Measurements from ENCODE around the gene RMC1.

Gene RMC1

DNA sequence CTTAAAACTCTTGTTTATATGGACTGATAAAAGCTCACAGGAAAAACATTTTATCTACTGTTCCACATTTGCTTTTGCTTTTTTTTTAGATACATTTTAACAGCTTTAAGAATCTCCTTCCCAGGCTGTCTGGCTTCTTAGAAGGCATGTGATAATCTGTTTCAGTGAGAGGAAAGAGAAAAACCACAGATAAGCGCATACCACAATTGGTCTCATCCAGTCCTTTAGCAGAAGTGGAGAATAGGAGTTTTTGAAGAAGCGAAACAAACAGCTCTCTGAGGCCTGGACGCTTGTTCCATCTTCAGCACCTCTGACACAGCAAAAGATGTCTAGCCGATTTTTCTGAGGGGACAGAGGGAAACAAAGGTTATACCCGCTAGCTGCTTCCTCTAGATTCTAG, 37.6 kb downstream of the RMC1 start:
- no peak overlapping the region for H4K8ac ChIP-seq (ENCODE audit: low read depth, low read length)
- H4K91ac ChIP-seq (ENCODE audit: low read depth, low read length) = no peak overlapping the region
- H4K12ac ChIP-seq (ENCODE audit: low read depth, low read length) = no peak overlapping the region
- no peak overlapping the region for H2AFZ ChIP-seq (ENCODE audit: insufficient read depth, low read length, poor library complexity)
- H3K79me2 ChIP-seq (ENCODE audit: control insufficient read depth, insufficient read depth, low read length, poor library complexity) = no peaks in the 10 kb centered on the region
- no peak overlapping the region for H3K18ac ChIP-seq (ENCODE audit: low read length)
- DNase-seq = peak; percentile 37 to 70
- no CpG with 5 or more reads among the region's 5 CpGs for WGBS (ENCODE audit: extremely low coverage, insufficient coverage, insufficient read length)
- H3K4ac ChIP-seq (ENCODE audit: low read depth, low read length) = no peak overlapping the region
- H3K79me1 ChIP-seq (ENCODE audit: low read length) = peaks cover 2% of the 10 kb centered on the region
- no peak overlapping the region for H3K4me2 ChIP-seq (ENCODE audit: low read length)
- H3K36me3 ChIP-seq (ENCODE audit: control insufficient read depth in 1 of 2, insufficient read depth in 2 of 2, low read length in 2 of 2) = peaks cover 43 to 63% of the 10 kb centered on the region in 2 experiments
- H2AK5ac ChIP-seq (ENCODE audit: low read length) = no peak overlapping the region
- no peaks in the 10 kb centered on the region for H3K27me3 ChIP-seq (ENCODE audit: insufficient read depth, low read length)
- no peak overlapping the region for H2BK5ac ChIP-seq (ENCODE audit: low read depth, low read length, poor library complexity)
- no peak overlapping the region for H2BK120ac ChIP-seq (ENCODE audit: insufficient read depth, low read length, poor library complexity)
- H3K23ac ChIP-seq (ENCODE audit: low read length) = no peak overlapping the region
- H3K4me3 ChIP-seq (ENCODE audit: low read depth, low read length) = no peak overlapping the region
- H2BK12ac ChIP-seq (ENCODE audit: low read length) = no peak overlapping the region
- peak overlapping the region; percentile 40 for H3K27ac ChIP-seq (ENCODE audit: low read depth, low read length)
- H3K9ac ChIP-seq (ENCODE audit: low read length) = no peak overlapping the region
- no peaks in the 10 kb centered on the region for H3K9me3 ChIP-seq (ENCODE audit: insufficient read depth, low read depth, low read length)
- H3K14ac ChIP-seq (ENCODE audit: low read length) = no peak overlapping the region
- H3K4me1 ChIP-seq (ENCODE audit: control insufficient read depth in 1 of 2, insufficient read depth in 2 of 2, low read length in 2 of 2) = peaks cover 15 to 27% of the 10 kb centered on the region in 2 experiments

DNA sequence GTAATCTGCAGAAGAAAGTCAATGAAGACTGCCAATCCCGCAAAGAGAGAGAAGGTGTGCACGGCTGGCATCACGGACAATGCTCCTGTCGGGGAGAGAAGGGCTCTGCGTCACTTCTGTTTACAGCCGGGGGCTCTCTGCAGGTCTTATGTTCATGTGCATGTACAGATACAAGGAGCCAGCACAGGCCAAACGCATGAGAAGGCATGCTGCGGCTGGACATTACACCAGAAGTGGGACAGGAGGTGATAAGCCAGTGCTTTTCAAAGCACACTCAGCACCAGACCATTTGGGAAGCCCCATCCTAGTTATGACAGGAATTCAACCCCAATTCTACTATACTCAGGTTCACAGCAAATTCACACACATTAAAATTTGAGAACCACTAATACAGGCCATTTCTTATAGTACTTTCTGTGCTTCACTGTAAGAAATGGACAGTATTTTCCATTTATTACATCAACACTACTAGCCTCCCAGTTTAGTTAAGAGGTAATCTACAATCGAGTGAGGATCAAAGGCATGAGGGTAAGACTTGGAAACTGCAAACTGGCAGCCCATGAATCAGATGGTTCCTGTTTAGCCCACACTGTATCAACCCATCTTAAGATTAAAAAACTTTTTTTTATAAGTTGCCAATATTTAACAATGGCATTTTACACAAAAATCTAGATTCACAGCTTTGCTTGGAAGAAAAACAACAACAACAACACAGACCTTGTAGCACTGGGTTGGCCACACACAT, 38.2 kb downstream of the RMC1 start:
- no peak overlapping the region for H4K8ac ChIP-seq (ENCODE audit: low read depth, low read length)

GRCh38 chr18:23542461-23542860, 39.1 kb downstream of the RMC1 start:
- DNase-seq = no peak
- Histone ChIP-seq H2AFZ (ENCODE audit: insufficient read depth, low read length, poor library complexity) (no peak overlapping the region), H3K18ac (ENCODE audit: low read length) (no peak overlapping the region), H3K4me3 (ENCODE audit: low read depth, low read length) (no peak overlapping the region), H2AK5ac (ENCODE audit: low read length) (no peak overlapping the region), H3K27ac (ENCODE audit: low read depth, low read length) (no peak overlapping the region), H3K23ac (ENCODE audit: low read length) (no peak overlapping the region), H4K91ac (ENCODE audit: low read depth, low read length) (no peak overlapping the region), H3K79me2 (ENCODE audit: control insufficient read depth, insufficient read depth, low read length, poor library complexity) (no peaks in the 10 kb centered on the region), H4K8ac (ENCODE audit: low read depth, low read length) (no peak overlapping the region), H3K4ac (ENCODE audit: low read depth, low read length) (no peak overlapping the region), H2BK120ac (ENCODE audit: insufficient read depth, low read length, poor library complexity) (no peak overlapping the region), H3K27me3 (ENCODE audit: insufficient read depth, low read length) (no peaks in the 10 kb centered on the region), H3K9ac (ENCODE audit: low read length) (no peak overlapping the region), H2BK12ac (ENCODE audit: low read length) (no peak overlapping the region), H3K9me3 (ENCODE audit: insufficient read depth, low read depth, low read length) (no peaks in the 10 kb centered on the region), H3K4me2 (ENCODE audit: low read length) (no peak overlapping the region), H3K14ac (ENCODE audit: low read length) (no peak overlapping the region), H3K79me1 (ENCODE audit: low read length) (peaks cover 2% of the 10 kb centered on the region), H3K4me1 (ENCODE audit: control insufficient read depth in 1 of 2, insufficient read depth in 2 of 2, low read length in 2 of 2) (peaks cover 10 to 21% of the 10 kb centered on the region in 2 experiments), H4K12ac (ENCODE audit: low read depth, low read length) (no peak overlapping the region), H3K36me3 (ENCODE audit: control insufficient read depth in 1 of 2, insufficient read depth in 2 of 2, low read length in 2 of 2) (peaks cover 36 to 52% of the 10 kb centered on the region in 2 experiments), H2BK5ac (ENCODE audit: low read depth, low read length, poor library complexity) (no peak overlapping the region)
- WGBS (ENCODE audit: extremely low coverage, insufficient coverage, insufficient read length) = no CpG with 5 or more reads among the region's 2 CpGs

More for the DNA sequence above, 38.2 kb downstream of the RMC1 start:
- H3K4me2 ChIP-seq (ENCODE audit: low read length) = no peak overlapping the region
- H3K9me3 ChIP-seq (ENCODE audit: insufficient read depth, low read depth, low read length) = no peaks in the 10 kb centered on the region
- H3K27me3 ChIP-seq (ENCODE audit: insufficient read depth, low read length) = no peaks in the 10 kb centered on the region
- no peak overlapping the region for H3K4me3 ChIP-seq (ENCODE audit: low read depth, low read length)
- no peak overlapping the region for H3K9ac ChIP-seq (ENCODE audit: low read length)
- peak; percentile 72 to 86 for DNase-seq
- no peak overlapping the region for H3K4ac ChIP-seq (ENCODE audit: low read depth, low read length)
- H3K79me2 ChIP-seq (ENCODE audit: control insufficient read depth, insufficient read depth, low read length, poor library complexity) = no peaks in the 10 kb centered on the region
- peak overlapping the region; percentile 37 for H2BK12ac ChIP-seq (ENCODE audit: low read length)
- H3K18ac ChIP-seq (ENCODE audit: low read length) = no peak overlapping the region
- peak overlapping the region; percentile 40 for H3K27ac ChIP-seq (ENCODE audit: low read depth, low read length)
- peaks cover 12 to 27% of the 10 kb centered on the region in 2 experiments for H3K4me1 ChIP-seq (ENCODE audit: control insufficient read depth in 1 of 2, insufficient read depth in 2 of 2, low read length in 2 of 2)
- no CpG with 5 or more reads among the region's 9 CpGs for WGBS (ENCODE audit: extremely low coverage, insufficient coverage, insufficient read length)
- H3K14ac ChIP-seq (ENCODE audit: low read length) = no peak overlapping the region
- peaks cover 39 to 57% of the 10 kb centered on the region in 2 experiments for H3K36me3 ChIP-seq (ENCODE audit: control insufficient read depth in 1 of 2, insufficient read depth in 2 of 2, low read length in 2 of 2)
- H4K12ac ChIP-seq (ENCODE audit: low read depth, low read length) = no peak overlapping the region
- no peak overlapping the region for H2BK5ac ChIP-seq (ENCODE audit: low read depth, low read length, poor library complexity)
- no peak overlapping the region for H3K23ac ChIP-seq (ENCODE audit: low read length)
- peaks cover 2% of the 10 kb centered on the region for H3K79me1 ChIP-seq (ENCODE audit: low read length)
- H2AFZ ChIP-seq (ENCODE audit: insufficient read depth, low read length, poor library complexity) = no peak overlapping the region
- no peak overlapping the region for H2BK120ac ChIP-seq (ENCODE audit: insufficient read depth, low read length, poor library complexity)
- H4K91ac ChIP-seq (ENCODE audit: low read depth, low read length) = no peak overlapping the region
- no peak overlapping the region for H2AK5ac ChIP-seq (ENCODE audit: low read length)

GRCh38 chr18:23545247-23545789, 42.0 kb downstream of the RMC1 start:
- Histone ChIP-seq H3K18ac (ENCODE audit: low read length) (no peak overlapping the region), H3K14ac (ENCODE audit: low read length) (no peak overlapping the region), H4K12ac (ENCODE audit: low read depth, low read length) (no peak overlapping the region), H3K79me2 (ENCODE audit: control insufficient read depth, insufficient read depth, low read length, poor library complexity) (no peaks in the 10 kb centered on the region), H3K4me2 (ENCODE audit: low read length) (no peak overlapping the region), H3K27me3 (ENCODE audit: insufficient read depth, low read length) (no peaks in the 10 kb centered on the region), H2BK5ac (ENCODE audit: low read depth, low read length, poor library complexity) (no peak overlapping the region), H2BK120ac (ENCODE audit: insufficient read depth, low read length, poor library complexity) (no peak overlapping the region), H4K8ac (ENCODE audit: low read depth, low read length) (no peak overlapping the region), H3K27ac (ENCODE audit: low read depth, low read length) (no peak overlapping the region), H2AFZ (ENCODE audit: insufficient read depth, low read length, poor library complexity) (no peak overlapping the region), H2BK12ac (ENCODE audit: low read length) (no peak overlapping the region), H3K9me3 (ENCODE audit: insufficient read depth, low read depth, low read length) (no peaks in the 10 kb centered on the region), H3K79me1 (ENCODE audit: low read length) (peaks cover 2% of the 10 kb centered on the region), H3K9ac (ENCODE audit: low read length) (no peak overlapping the region), H3K23ac (ENCODE audit: low read length) (no peak overlapping the region), H3K36me3 (ENCODE audit: control insufficient read depth in 1 of 2, insufficient read depth in 2 of 2, low read length in 2 of 2) (peaks cover 27 to 35% of the 10 kb centered on the region in 2 experiments), H4K91ac (ENCODE audit: low read depth, low read length) (no peak overlapping the region), H3K4me3 (ENCODE audit: low read depth, low read length) (no peak overlapping the region), H2AK5ac (ENCODE audit: low read length) (no peak overlapping the region), H3K4ac (ENCODE audit: low read depth, low read length) (no peak overlapping the region), H3K4me1 (ENCODE audit: control insufficient read depth in 1 of 2, insufficient read depth in 2 of 2, low read length in 2 of 2) (peaks cover 4 to 7% of the 10 kb centered on the region in 2 experiments)
- peak in 1 of 2 donors; percentile 63 for DNase-seq
- WGBS (ENCODE audit: extremely low coverage, insufficient coverage, insufficient read length) = no CpG with 5 or more reads among the region's 13 CpGs
